ENCODE results near the gene CPNE7. TPM values are rescaled to one million over a fixed set of nuclear protein-coding genes. Genes with fewer than 3 reads are reported as not detected.

The CPNE7 gene
- total and polyA plus RNA-seq, 2 of the 4 experiments (the other 2 are of a cell fraction): 5.4 to 17.4 TPM

GRCh38 chr16:89571636-89572035 is 3.9 kb upstream of the CPNE7 start:
- peak overlapping the region; percentile 37; the same call in 1 of the 2 replicates for H4K91ac ChIP-seq (ENCODE audit: insufficient read depth, low read depth, low read length)
- in situ Hi-C loops (cut with MboI; ENCODE audit: low sequenced_read_pairs) (loop anchor here (5.0 kb wide), 1 partner anchor 71 kb away; no protein-coding TSS in a partner anchor), dilution Hi-C loops (cut with HindIII; ENCODE audit: low sequenced_read_pairs, unreplicated experiment) (no loop called here)

More at GRCh38 chr16:89571636-89572035, 3.9 kb upstream of the CPNE7 start:
- no peak overlapping the region for H2BK20ac ChIP-seq (ENCODE audit: low read depth, low read length)
- no peak overlapping the region for H4K5ac ChIP-seq (ENCODE audit: low read depth, low read length)
- H3K4me2 ChIP-seq (ENCODE audit: low read depth, low read length): no peak overlapping the region
- no peaks in the 10 kb centered on the region for H3K9me3 ChIP-seq (ENCODE audit: control insufficient read depth, insufficient read depth, low read length)
- no peak overlapping the region for H3K9ac ChIP-seq (ENCODE audit: low read depth, low read length)
- H3K27ac ChIP-seq (ENCODE audit: insufficient read depth, low read length): no peak overlapping the region
- H3K14ac ChIP-seq (replicated peaks; ENCODE audit: low read depth, low read length): no peak overlapping the region
- H3K36me3 ChIP-seq (ENCODE audit: control insufficient read depth, insufficient read depth, low read length): no peaks in the 10 kb centered on the region
- H3K4me1 ChIP-seq (ENCODE audit: control insufficient read depth, insufficient read depth, low read length): peaks cover 15% of the 10 kb centered on the region
- ATAC-seq (ENCODE audit: low read depth): no peak
- H3K56ac ChIP-seq (ENCODE audit: extremely low read depth, insufficient read depth, low read length): no peak overlapping the region
- peak overlapping the region; percentile 37; the same call in 1 of the 2 replicates for H3K23ac ChIP-seq (ENCODE audit: low read depth, low read length)
- H4K8ac ChIP-seq (ENCODE audit: low read depth in 2 of 2, low read length in 2 of 2): peak overlapping the region in 1 of 2 experiments; percentile 21; a peak in 1 of 4 replicates
- TF ChIP-seq MAZ (IDR thresholded peaks at IDR 0.05; ENCODE audit: borderline replicate concordance, low read depth, low read length): no peak
- no peak for TF ChIP-seq RFX5 (IDR thresholded peaks at IDR 0.05; ENCODE audit: low read depth, low read length)
- TF ChIP-seq BHLHE40 (IDR thresholded peaks at IDR 0.05; ENCODE audit: low read depth, low read length): no peak
- TF ChIP-seq RAD21 (IDR thresholded peaks at IDR 0.05; ENCODE audit: low read length): no peak
- TF ChIP-seq NFE2L2 (IDR thresholded peaks at IDR 0.05; ENCODE audit: low read depth, low read length): no peak
- no peak for TF ChIP-seq POLR2A (IDR thresholded peaks at IDR 0.05; ENCODE audit: low read depth, low read length)
- TF ChIP-seq ELK1 (IDR thresholded peaks at IDR 0.05; ENCODE audit: borderline replicate concordance, low read depth, low read length): no peak
- TF ChIP-seq MXI1 (IDR thresholded peaks at IDR 0.05; ENCODE audit: borderline replicate concordance, low read depth, low read length): no peak
- H3K4me3 ChIP-seq (ENCODE audit: insufficient read depth, low read depth, low read length): no peak overlapping the region
- H2AFZ ChIP-seq (replicated peaks; ENCODE audit: low read length, poor library complexity): no peak overlapping the region
- no TSS peak for BruUV-seq (replicated peaks)
- peak overlapping the region; percentile 23; the same call in 1 of the 2 replicates for H2AK5ac ChIP-seq (ENCODE audit: low read depth, low read length)
- H2BK15ac ChIP-seq (ENCODE audit: low read depth, low read length): no peak overlapping the region
- no peaks in the 10 kb centered on the region for H3K79me1 ChIP-seq (ENCODE audit: low read depth in 1 of 2, low read length in 2 of 2)
- intact Hi-C loops (cut with micrococcal nuclease): no loop called here
- peaks cover under 1% of the 10 kb centered on the region; the same call in 1 of the 2 replicates for H4K20me1 ChIP-seq (ENCODE audit: insufficient read depth, low read length)
- ChIA-PET CTCF (no interaction called here), POLR2A (ENCODE audit: unreplicated experiment) (no interaction called here)
- 75% methylated on average over 7 of the region's 18 CpGs; no CpG with 5 or more reads in 1 of the 2 experiments for WGBS, 2 experiments (ENCODE audit: extremely low coverage in 2 of 2, insufficient read length in 1 of 2)
- peak overlapping the region; percentile 72 for H2AK9ac ChIP-seq (replicated peaks; ENCODE audit: low read depth, low read length, poor library complexity)
- peak overlapping the region; percentile 40 for H2BK120ac ChIP-seq (ENCODE audit: low read depth, low read length)
- H3K4ac ChIP-seq (ENCODE audit: low read depth, low read length): no peak overlapping the region
- no peak overlapping the region for H3K18ac ChIP-seq (ENCODE audit: low read depth, low read length)
- no peaks in the 10 kb centered on the region for H3K9me1 ChIP-seq (ENCODE audit: insufficient read depth, low read length)
- no peak overlapping the region for H2BK5ac ChIP-seq (ENCODE audit: low read depth, low read length, poor library complexity, severe bottlenecking)
- no peak for DNase-seq
- H3K27me3 ChIP-seq (ENCODE audit: control insufficient read depth, insufficient read depth, low read length): peaks cover 4% of the 10 kb centered on the region; the same call in 1 of the 2 replicates
